ENCODE data around the gene TCAF1. TPM values are rescaled to one million over a fixed set of nuclear protein-coding genes. Genes with fewer than 3 reads are reported as not detected.

The TCAF1 gene
- total RNA-seq, 1 donor = 61.5 TPM

Other genes with a start within 250 kb of the TCAF1 start
- 0.90 and 4.5 TPM in 2 replicates for gene CTAGE6, start 144.5 kb downstream of the TCAF1 start, total RNA-seq (ENCODE audit: low replicate concordance)
- not detected in 2 replicates for gene OR2F2, start 33.1 kb upstream of the TCAF1 start, total RNA-seq (ENCODE audit: low replicate concordance)
- gene OR2F1, start 52.7 kb upstream of the TCAF1 start, total RNA-seq (ENCODE audit: low replicate concordance) = 0.09 TPM in 1 of 2 replicates, not detected in the other
- gene OR6B1, start 98.1 kb upstream of the TCAF1 start, total RNA-seq (ENCODE audit: low replicate concordance) = not detected in 2 replicates
- not detected in 2 replicates for gene OR2A5, start 146.8 kb upstream of the TCAF1 start, total RNA-seq (ENCODE audit: low replicate concordance)
- not detected in 2 replicates for gene OR2A25, start 167.6 kb upstream of the TCAF1 start, total RNA-seq (ENCODE audit: low replicate concordance)
- not detected in 2 replicates for gene OR2A12, start 184.1 kb upstream of the TCAF1 start, total RNA-seq (ENCODE audit: low replicate concordance)
- gene OR2A2, start 207.4 kb upstream of the TCAF1 start, total RNA-seq (ENCODE audit: low replicate concordance) = not detected in 2 replicates
- not detected in 2 replicates for gene OR2A14, start 221.0 kb upstream of the TCAF1 start, total RNA-seq (ENCODE audit: low replicate concordance)

Measured in fibroblast of the aortic adventitia (primary cell).